Activated T-cell treated with anti-CD3 and anti-CD28 coated beads, Interleukin-2, amount 50 U/mL, for 24 hours (primary cell): ENCODE data around the gene MTA3.

ENCODE experiments used
- DNase-seq: peaks from one replicate; pipeline ENCODE4 v3.0.0-alpha.2; 2020
- H3K27ac Mint-ChIP-seq: 2 replicates; pipeline ENCODE4 v1.8.0; 2020; ENCODE audit warnings: mild to moderate bottlenecking, mixed read lengths
- H3K27me3 Mint-ChIP-seq: 2 replicates; pipeline ENCODE4 v1.8.0; 2020; ENCODE audit warnings: mixed read lengths
- H3K36me3 Mint-ChIP-seq: 2 replicates; pipeline ENCODE4 v1.8.0; 2020; ENCODE audit warnings: low read depth, mixed read lengths
- H3K4me1 Mint-ChIP-seq: 2 replicates; pipeline ENCODE4 v1.8.0; 2020; ENCODE audit warnings: low read depth, mixed read lengths
- H3K4me3 Mint-ChIP-seq: 2 replicates; pipeline ENCODE4 v1.8.0; 2020; ENCODE audit warnings: mild to moderate bottlenecking, moderate library complexity, mixed read lengths
- H3K9me3 Mint-ChIP-seq: 2 replicates; pipeline ENCODE4 v1.8.0; 2020; ENCODE audit warnings: mixed read lengths

MTA3 gene

DNA sequence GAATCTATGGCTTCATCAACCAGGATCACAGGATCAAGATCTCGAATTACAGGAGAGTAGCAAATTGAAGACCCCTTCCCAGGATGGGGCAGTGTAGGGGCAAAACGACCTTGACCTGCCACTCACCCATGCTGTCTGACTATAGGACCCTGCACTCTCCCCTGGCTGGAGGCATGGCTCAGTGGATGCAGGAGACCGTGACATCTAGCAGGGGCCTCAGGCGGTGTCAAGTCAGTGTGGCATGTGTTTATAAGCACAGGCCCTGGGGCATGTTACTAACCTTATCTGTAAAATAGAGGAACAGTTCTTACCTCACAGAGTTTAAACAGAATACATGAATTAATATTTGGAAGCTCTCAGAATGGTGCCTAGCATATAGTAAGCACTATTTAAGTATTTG, 220.4 kb downstream of the MTA3 start:
- Mint-ChIP-seq H3K9me3 (no peaks in the 10 kb centered on the region), H3K36me3 (no peaks in the 10 kb centered on the region)

DNA sequence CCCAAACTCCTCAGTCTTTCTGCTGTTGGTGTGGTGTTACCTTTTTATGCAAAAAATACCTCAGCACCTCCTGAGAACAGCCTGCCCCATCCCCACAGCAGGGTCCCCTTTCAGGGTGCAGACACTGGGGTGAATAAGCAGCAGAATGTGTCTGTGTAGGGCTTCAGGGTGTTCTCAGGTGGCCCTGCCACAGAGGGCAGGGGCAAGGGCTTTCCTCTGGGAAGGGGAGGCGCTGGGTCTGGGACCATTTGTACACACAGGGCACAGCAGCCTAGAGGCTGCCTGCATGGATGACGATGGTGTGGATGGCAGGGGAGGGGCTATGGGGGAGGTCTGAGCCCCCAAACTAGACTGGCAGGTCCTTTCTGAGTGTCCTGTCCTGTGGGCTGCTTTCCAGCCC, 221.3 kb downstream of the MTA3 start:
- no peaks in the 10 kb centered on the region for H3K36me3 Mint-ChIP-seq
- no peak for DNase-seq
- H3K9me3 Mint-ChIP-seq, result no peaks in the 10 kb centered on the region
- no peak overlapping the region for H3K27ac Mint-ChIP-seq
- H3K27me3 Mint-ChIP-seq, result peaks cover 51% of the 10 kb centered on the region
- peaks cover 32% of the 10 kb centered on the region for H3K4me1 Mint-ChIP-seq
- H3K4me3 Mint-ChIP-seq, result no peak overlapping the region

More for the DNA sequence above, 220.4 kb downstream of the MTA3 start:
- H3K27ac Mint-ChIP-seq, result no peak overlapping the region
- H3K4me1 Mint-ChIP-seq, result peaks cover 23% of the 10 kb centered on the region
- H3K27me3 Mint-ChIP-seq, result peaks cover 42% of the 10 kb centered on the region
- H3K4me3 Mint-ChIP-seq, result no peak overlapping the region
- no peak for DNase-seq

DNA sequence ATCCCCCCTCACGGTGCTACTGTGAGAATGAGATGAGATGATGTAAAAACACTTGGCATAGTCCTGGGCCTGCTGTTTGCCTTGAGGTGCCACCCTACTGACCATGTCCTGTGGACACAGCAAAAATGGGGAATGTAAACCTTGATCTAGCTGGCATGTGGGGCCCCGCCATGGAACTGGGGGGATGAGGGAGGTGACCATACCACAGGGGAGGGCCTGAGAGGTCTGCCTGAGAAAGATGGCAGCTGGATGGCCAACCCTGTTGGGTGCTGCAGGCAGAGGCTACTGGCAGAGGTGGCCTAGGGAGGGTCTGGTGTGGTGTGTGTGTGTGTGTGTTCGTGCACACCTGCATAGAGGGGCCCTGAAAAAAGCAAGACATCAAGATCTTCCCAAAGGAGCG, 223.2 kb downstream of the MTA3 start:
- H3K4me3 Mint-ChIP-seq, result peak overlapping the region; percentile 74
- peaks cover 49% of the 10 kb centered on the region for H3K4me1 Mint-ChIP-seq
- no peaks in the 10 kb centered on the region for H3K36me3 Mint-ChIP-seq
- H3K9me3 Mint-ChIP-seq, result no peaks in the 10 kb centered on the region
- DNase-seq, result no peak
- H3K27ac Mint-ChIP-seq, result no peak overlapping the region
- H3K27me3 Mint-ChIP-seq, result peaks cover 53% of the 10 kb centered on the region

DNA sequence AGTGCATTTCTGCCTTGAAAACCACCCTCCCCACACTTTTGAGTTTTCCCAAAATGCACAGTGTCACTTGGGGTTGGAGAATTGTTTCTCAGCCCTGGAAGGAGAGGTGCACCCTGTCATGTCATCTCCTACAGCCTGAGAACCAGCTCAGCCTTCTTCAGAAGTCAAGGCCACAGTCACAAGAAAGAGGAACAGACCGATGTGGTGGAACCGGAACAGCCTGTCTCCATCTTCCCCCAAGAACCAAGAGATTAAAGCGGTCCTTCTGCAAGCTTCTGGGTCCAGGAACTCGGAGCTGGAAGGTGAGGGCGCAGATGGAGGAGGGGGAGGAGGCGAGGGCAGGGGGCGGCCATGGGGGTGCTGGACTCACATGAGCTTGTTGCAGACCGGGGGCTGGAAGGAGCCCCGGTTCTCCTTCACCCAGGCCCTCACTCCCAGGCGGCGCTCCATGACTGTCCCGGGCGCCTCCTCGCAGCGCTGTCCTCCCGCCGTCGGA, 223.7 kb downstream of the MTA3 start:
- Mint-ChIP-seq H3K36me3 (no peaks in the 10 kb centered on the region), H3K9me3 (no peaks in the 10 kb centered on the region), H3K27ac (peak overlapping the region; percentile 69), H3K4me1 (peaks cover 53% of the 10 kb centered on the region), H3K4me3 (peak overlapping the region; percentile 74), H3K27me3 (peaks cover 53% of the 10 kb centered on the region)
- no peak for DNase-seq

DNA sequence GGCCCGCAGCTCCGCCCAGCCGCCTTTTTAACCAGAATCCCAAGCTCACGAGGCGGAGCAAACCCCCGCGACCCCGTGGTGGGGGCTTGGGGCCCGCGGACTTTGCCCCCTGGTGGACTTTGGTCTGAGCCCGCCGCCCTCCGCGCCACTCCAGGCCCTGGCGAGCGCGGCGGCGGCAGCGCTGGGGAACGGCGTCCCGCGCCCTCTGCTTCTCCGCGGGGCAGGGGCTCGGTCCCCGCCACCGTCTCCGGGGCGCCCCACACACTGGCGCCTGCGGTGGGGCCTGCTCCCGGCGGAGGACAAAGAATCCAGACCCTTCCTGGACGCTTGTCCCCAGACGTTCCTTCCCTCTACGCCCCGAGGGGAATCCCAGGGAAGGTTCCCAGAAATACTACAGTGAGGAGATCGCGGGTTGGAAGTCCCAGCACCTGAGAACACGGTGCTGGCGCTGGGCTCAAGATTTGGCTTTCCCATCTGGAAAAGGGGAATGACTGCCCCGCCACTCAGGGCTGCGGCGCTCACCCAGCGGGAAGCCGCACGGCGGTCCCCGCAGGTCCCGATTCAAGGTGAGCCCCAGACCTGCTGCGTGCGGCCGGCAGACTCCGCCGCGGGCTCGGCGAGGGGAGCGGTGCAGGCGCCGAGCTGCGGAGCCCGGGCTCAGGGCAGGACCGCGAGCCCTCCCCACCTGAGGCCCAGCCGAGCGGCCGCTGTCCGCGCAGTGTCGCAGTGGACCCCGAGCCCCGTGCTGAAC, 224.3 kb downstream of the MTA3 start, which contains the start of gene HAAO:
TSS of gene HAAO (minus strand) at position 1 of the 751 bp plus-strand sequence. CDS start 47 bp downstream, outside the sequence.
- no peaks in the 10 kb centered on the region for H3K36me3 Mint-ChIP-seq
- H3K27ac Mint-ChIP-seq, result peak within 1 kb of the TSS; percentile 73
- H3K9me3 Mint-ChIP-seq, result no peaks in the 10 kb centered on the region

DNA sequence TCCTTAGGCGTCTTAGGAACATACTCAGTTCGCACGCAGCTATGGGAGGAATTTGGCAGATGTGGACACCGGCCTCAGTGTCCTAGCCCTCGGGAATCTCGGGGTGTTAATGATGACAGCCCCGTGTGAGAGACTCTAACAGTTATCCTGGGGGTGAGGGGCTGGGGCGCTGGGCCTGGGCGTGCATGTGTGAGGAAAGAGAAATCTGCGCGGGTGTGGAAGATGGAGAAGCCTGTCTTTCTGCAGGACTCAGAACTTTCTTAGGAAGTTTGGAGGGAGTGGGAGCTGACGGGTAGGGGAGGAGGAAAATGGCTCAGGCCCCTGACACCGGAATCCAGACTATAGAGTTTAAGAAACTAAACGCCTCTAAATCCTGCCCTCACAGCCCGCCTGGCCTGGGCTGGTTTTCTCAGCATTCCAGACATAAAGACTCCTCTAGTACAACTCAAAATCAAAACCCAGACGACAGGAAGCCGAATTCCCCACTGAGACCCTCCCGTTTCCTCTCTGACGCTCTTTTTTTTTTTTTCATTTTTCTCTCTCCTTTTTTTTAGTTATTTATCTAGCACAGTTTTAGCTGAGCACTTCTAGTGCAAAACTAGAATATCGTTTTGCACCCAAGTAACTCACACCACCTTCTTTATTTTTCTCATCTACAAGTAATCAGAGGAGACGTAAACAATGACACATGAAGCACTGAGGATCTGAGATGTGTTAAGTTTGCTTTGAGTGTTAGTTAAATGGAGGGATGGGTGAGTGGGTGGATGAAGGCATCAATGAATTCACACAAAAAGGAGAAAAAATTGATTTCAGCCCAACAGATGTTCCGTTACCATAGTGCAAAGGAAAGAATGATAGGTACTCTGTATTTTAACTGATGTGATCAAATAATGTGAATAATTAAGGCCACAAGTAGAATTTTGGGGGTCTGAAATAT, 225.2 kb downstream of the MTA3 start:
- H3K27me3 Mint-ChIP-seq, result peaks cover 49% of the 10 kb centered on the region
- H3K4me1 Mint-ChIP-seq, result peaks cover 55% of the 10 kb centered on the region
- DNase-seq, result no peak
- no peaks in the 10 kb centered on the region for H3K36me3 Mint-ChIP-seq
- no peaks in the 10 kb centered on the region for H3K9me3 Mint-ChIP-seq
- peak overlapping the region; percentile 59 for H3K4me3 Mint-ChIP-seq
- H3K27ac Mint-ChIP-seq, result peak overlapping the region; percentile 73

More for the DNA sequence above, 224.3 kb downstream of the MTA3 start, which contains the start of gene HAAO:
- Mint-ChIP-seq H3K4me3 (peak within 1 kb of the TSS; percentile 74), H3K27me3 (peaks cover 53% of the 10 kb centered on the region), H3K4me1 (peaks cover 57% of the 10 kb centered on the region)
- DNase-seq, result peak; percentile 58

DNA sequence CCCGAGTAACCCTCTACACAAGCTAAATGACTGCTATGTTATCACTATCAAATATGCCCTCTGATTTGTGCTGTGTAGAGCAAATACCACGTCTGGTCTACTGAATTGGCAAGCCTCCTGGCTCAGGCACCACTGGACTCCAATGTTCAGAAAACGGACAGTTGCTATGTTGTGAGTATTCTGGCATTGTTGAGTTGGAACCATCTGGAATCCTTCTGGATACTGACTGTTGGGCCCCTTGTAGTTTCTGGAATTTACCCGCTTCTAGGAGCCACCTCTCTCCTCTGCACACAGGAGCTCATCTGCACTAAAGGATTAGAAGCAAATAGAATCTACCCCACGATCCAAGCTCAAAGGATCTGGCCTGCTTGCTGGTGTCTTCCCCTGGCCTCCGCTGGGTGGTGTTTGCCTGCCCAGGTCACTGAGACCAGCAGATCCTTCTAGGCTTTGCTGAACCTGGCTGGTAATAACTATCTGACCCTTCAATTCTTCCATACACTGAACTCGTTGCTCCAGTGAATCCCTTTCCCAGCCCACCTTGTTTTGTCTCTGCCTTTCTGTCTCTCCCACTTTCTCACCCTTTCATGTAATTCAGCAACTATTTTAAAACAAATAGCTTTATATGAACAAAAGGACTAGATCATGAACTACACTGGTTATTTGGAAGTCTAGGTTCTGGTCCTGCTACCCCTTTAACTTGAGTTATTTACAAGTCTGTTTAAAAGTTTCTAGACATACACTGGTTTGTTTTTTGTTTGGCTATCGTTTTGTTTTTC, 226.0 kb downstream of the MTA3 start:
- peaks cover 45% of the 10 kb centered on the region for H3K27me3 Mint-ChIP-seq
- H3K4me3 Mint-ChIP-seq, result no peak overlapping the region
- DNase-seq, result no peak
- H3K36me3 Mint-ChIP-seq, result no peaks in the 10 kb centered on the region
- peaks cover 55% of the 10 kb centered on the region for H3K4me1 Mint-ChIP-seq
- H3K9me3 Mint-ChIP-seq, result no peaks in the 10 kb centered on the region
- no peak overlapping the region for H3K27ac Mint-ChIP-seq

DNA sequence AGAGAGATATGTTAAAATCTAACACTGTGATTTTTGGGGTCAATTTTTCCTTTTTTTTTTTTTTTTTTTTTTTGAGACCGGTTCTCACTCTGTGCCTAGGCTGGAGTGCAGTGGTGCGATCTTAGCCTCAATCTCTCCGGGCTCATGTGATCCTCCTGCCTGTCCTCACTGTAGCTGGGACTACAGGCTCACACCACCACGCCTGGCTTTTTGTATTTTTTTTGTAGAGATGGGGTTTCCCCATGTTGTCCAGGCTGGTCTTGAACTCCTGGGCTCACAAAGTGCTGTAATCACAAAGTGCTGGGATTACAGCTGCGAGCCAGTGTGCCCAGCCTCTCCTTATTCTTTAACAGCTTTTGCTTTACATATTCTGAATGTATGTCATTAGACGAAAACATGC, 226.8 kb downstream of the MTA3 start:
- Mint-ChIP-seq H3K9me3 (no peaks in the 10 kb centered on the region), H3K4me3 (no peak overlapping the region), H3K27ac (no peak overlapping the region), H3K27me3 (peaks cover 38% of the 10 kb centered on the region), H3K36me3 (no peaks in the 10 kb centered on the region), H3K4me1 (peaks cover 59% of the 10 kb centered on the region)
- DNase-seq, result no peak

DNA sequence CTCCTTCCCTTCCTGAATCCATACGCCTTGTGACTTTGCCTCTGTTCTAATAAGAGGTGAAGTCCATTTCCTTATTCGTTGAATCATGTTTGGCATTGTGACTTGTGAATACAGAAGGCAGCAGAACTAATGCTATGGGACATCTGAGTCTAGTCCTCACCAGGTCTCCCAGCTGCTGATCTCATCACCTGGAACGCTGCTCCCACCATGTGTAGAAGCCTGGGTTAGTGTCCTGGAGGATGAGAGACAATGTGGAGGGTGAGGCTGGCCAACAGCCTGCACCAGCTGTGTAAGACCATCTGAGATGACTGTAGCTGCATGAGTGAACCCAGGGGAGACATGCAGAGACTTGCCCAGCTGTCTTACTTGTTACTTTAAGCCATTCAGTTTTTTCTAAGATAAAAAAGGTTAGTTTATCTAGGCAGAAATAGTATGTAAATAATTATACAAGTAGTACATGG, 227.4 kb downstream of the MTA3 start:
- DNase-seq, result no peak
- Mint-ChIP-seq H3K9me3 (no peaks in the 10 kb centered on the region), H3K4me1 (peaks cover 65% of the 10 kb centered on the region), H3K4me3 (no peak overlapping the region), H3K36me3 (no peaks in the 10 kb centered on the region), H3K27me3 (peaks cover 32% of the 10 kb centered on the region), H3K27ac (peak overlapping the region; percentile 28)

DNA sequence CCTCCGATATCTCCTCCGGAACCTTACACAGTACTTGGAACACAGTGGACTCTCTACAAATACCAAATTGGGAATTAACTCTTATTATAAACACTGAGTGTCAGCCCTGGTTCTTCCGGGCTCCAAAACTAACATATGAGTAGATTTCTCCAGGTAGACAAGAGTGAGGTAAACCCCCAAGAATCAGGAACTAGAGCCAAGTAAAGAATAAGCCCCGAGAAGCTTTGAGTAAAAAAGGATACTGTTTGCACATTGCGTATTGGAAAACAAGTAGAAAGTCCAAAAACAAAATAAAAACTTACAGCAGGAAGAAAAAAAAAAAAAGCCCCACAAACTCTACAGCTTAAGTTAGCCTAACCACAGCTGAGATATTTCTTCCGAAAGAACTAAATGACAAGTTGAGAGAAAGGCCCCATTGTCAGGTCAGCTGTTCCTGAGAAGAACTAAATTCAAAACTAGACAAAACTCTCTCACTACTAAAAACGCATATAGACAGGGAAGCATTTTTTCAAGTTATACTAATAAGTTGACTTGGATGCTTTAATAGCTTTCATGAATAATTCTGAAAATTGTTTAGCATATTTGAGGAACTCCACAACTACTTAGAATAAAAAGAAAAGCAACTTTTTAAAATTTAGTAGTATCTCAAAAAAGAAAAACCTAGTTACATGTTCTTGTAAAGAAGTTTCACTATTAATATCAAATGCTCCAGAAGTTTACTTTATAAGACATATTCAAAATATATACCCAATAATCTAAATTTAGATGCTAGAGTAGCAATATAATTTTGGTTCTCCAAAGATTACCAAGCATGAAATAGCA, 228.2 kb downstream of the MTA3 start:
- Mint-ChIP-seq H3K4me1 (peaks cover 63% of the 10 kb centered on the region), H3K27ac (peak overlapping the region; percentile 78), H3K9me3 (no peaks in the 10 kb centered on the region), H3K27me3 (peaks cover 24% of the 10 kb centered on the region), H3K4me3 (peak overlapping the region; percentile 21), H3K36me3 (no peaks in the 10 kb centered on the region)
- DNase-seq, result no peak

DNA sequence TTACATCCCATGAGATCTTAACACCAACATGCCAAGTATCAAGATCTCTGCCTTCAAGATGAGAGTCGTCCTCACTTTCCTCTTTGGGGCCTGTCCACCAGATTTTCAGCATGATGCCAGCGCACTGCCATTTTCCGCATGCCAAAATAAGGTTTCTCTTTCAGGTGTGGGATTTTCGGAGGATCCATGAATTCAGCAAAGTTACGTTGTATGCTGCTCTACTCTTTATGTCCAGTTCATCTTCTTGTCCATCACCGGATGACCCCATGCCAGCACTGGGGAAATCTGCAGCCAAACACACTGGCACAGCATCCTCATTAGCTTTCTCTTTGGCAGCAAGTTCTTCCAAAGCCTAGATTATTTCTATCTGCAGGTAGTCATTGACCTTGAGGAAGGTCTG, 228.8 kb downstream of the MTA3 start:
- Mint-ChIP-seq H3K9me3 (no peaks in the 10 kb centered on the region), H3K4me1 (peaks cover 57% of the 10 kb centered on the region), H3K27ac (peak overlapping the region; percentile 45), H3K4me3 (no peak overlapping the region), H3K36me3 (no peaks in the 10 kb centered on the region), H3K27me3 (peaks cover 19% of the 10 kb centered on the region)
- DNase-seq, result no peak

DNA sequence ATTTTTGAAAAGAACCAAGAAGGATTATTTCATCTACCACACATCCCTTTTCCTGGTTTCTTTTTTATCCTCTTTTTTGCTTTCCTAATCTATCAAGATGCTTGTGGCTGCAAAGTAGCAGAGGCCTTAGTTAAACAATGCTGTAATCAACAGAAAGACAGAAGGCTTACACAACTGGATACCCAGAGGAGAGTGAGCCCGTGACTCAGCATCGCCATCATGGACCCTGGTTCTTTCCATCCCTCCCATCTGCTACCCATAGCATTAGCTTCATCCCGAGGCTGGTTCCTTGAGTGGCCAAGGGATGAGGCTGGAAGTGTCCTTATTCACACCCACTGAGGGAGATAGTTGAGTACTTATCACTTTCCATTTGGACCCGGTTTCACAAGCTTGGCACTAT, 231.4 kb downstream of the MTA3 start:
- Mint-ChIP-seq H3K27ac (no peak overlapping the region), H3K27me3 (peaks cover 1% of the 10 kb centered on the region), H3K4me1 (peaks cover 37% of the 10 kb centered on the region), H3K4me3 (no peak overlapping the region), H3K9me3 (no peaks in the 10 kb centered on the region), H3K36me3 (no peaks in the 10 kb centered on the region)
- no peak for DNase-seq

DNA sequence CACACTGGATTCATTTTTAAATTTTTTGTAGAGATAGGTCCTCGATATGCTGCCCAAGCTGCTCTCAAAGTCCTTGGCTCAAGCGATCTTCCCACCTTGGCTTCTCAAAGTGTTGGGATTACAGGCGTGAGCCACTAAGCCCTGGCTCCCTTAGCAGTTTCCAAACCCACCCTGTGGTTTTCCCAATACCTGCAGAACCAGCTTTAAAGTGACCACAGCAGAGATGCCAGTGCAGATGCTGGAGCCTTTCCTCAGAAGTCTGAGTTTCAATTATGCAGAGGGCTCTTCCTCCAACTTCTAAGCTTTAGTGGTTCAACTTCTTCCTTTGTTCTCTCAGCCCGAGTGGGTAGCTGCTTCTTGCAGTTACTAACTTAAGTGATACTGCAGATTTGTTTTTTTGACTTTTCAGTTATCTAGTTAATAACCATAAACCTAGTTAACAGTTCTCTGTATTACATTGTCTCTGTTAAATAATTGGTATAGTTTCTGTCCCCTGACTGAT, 232.1 kb downstream of the MTA3 start:
- Mint-ChIP-seq H3K4me1 (peaks cover 32% of the 10 kb centered on the region), H3K4me3 (no peak overlapping the region), H3K36me3 (no peaks in the 10 kb centered on the region), H3K27ac (no peak overlapping the region), H3K27me3 (no peaks in the 10 kb centered on the region), H3K9me3 (no peaks in the 10 kb centered on the region)
- DNase-seq, result no peak
